BE2C (cell line): ENCODE data around the gene STK4.

ENCODE experiments used
- DNase-seq: peaks from one replicate; pipeline ENCODE4 v3.0.0-alpha.2; 2020
- H3K27me3 ChIP-seq: fragments of 250-450 bp; sonication (Bioruptor Pico); 2 replicates; pipeline ENCODE4 v1.5.1; 2020; ENCODE audit warnings: mild to moderate bottlenecking
- H3K36me3 ChIP-seq: fragments of 250-450 bp; sonication (Bioruptor Pico); 2 replicates; pipeline ENCODE4 v1.5.1; 2020; ENCODE audit warnings: mild to moderate bottlenecking
- H3K4me1 ChIP-seq: fragments of 250-450 bp; sonication (Bioruptor Pico); 2 replicates; pipeline ENCODE4 v1.5.1; 2020
- H3K4me3 ChIP-seq: 2 replicates; pipeline ENCODE4 v1.5.1; 2011; ENCODE audit warnings: low read depth, low read length
- H3K9me3 ChIP-seq: fragments of 250-450 bp; sonication (Bioruptor Pico); 2 replicates; pipeline ENCODE4 v1.5.1; 2020
- CTCF ChIP-seq: IDR thresholded peaks from 2 replicates; pipeline ENCODE4 v1.5.1; 2012; ENCODE audit warnings: mild to moderate bottlenecking, low read depth, low read length

Gene STK4

GRCh38 chr20:45077559-45077958 lies 111.2 kb downstream of the STK4 start:
- Histone ChIP-seq H3K36me3 (peaks cover 3% of the 10 kb centered on the region; the same call in 1 of the 2 replicates), H3K4me1 (no peaks in the 10 kb centered on the region), H3K4me3 (no peak overlapping the region), H3K27me3 (no peaks in the 10 kb centered on the region), H3K9me3 (no peaks in the 10 kb centered on the region)
- TF ChIP-seq CTCF = no peak
- no peak for DNase-seq

- no peak overlapping the region for H3K4me3 ChIP-seq
- no peaks in the 10 kb centered on the region for H3K9me3 ChIP-seq
- peak; percentile 60 for TF ChIP-seq CTCF
- no peaks in the 10 kb centered on the region for H3K27me3 ChIP-seq
- H3K4me1 ChIP-seq = no peaks in the 10 kb centered on the region
- peak; percentile 23 for DNase-seq
- peaks cover 5% of the 10 kb centered on the region; the same call in 1 of the 2 replicates for H3K36me3 ChIP-seq
Observed at GRCh38 chr20:45080867-45081624, 114.7 kb downstream of the STK4 start.

GRCh38 chr20:45082468-45082867 lies 116.2 kb downstream of the STK4 start:
- H3K9me3 ChIP-seq = no peaks in the 10 kb centered on the region
- no peaks in the 10 kb centered on the region for H3K27me3 ChIP-seq
- no peak overlapping the region for H3K4me3 ChIP-seq
- no peak for DNase-seq
- H3K36me3 ChIP-seq = peaks cover 5% of the 10 kb centered on the region; the same call in 1 of the 2 replicates
- no peaks in the 10 kb centered on the region for H3K4me1 ChIP-seq
- no peak for TF ChIP-seq CTCF

GRCh38 chr20:45083127-45083526 lies 116.8 kb downstream of the STK4 start:
- Histone ChIP-seq H3K4me1 (no peaks in the 10 kb centered on the region), H3K36me3 (peaks cover 5% of the 10 kb centered on the region; the same call in 1 of the 2 replicates), H3K4me3 (no peak overlapping the region), H3K27me3 (no peaks in the 10 kb centered on the region), H3K9me3 (no peaks in the 10 kb centered on the region)
- no peak for DNase-seq
- no peak for TF ChIP-seq CTCF

GRCh38 chr20:45085289-45085688 lies 119.0 kb downstream of the STK4 start:
- DNase-seq = no peak
- no peaks in the 10 kb centered on the region for H3K4me1 ChIP-seq
- H3K4me3 ChIP-seq = no peak overlapping the region
- no peaks in the 10 kb centered on the region for H3K27me3 ChIP-seq
- H3K36me3 ChIP-seq = peaks cover 5% of the 10 kb centered on the region; the same call in 1 of the 2 replicates
- H3K9me3 ChIP-seq = no peaks in the 10 kb centered on the region
- TF ChIP-seq CTCF = no peak

GRCh38 chr20:45085867-45086266 lies 119.6 kb downstream of the STK4 start:
- TF ChIP-seq CTCF = no peak
- no peaks in the 10 kb centered on the region for H3K4me1 ChIP-seq
- no peak overlapping the region for H3K4me3 ChIP-seq
- no peaks in the 10 kb centered on the region for H3K9me3 ChIP-seq
- H3K36me3 ChIP-seq = peaks cover 5% of the 10 kb centered on the region; the same call in 1 of the 2 replicates
- no peak for DNase-seq
- no peaks in the 10 kb centered on the region for H3K27me3 ChIP-seq
